Measurements from ENCODE around the gene ACSS1.

The ACSS1 gene

GRCh38 chr20:25078662-25079061 lies 20.7 kb upstream of the ACSS1 start:
- DNase-seq (ENCODE audit: low spot score), result no peak

GRCh38 chr20:25077610-25078169 lies 19.8 kb upstream of the ACSS1 start:
- no peak for DNase-seq (ENCODE audit: low spot score)

- no peak for DNase-seq (ENCODE audit: low spot score)
These were observed 19.0 kb upstream of the ACSS1 start for GRCh38 chr20:25076731-25077609.

GRCh38 chr20:25076201-25076600 lies 18.3 kb upstream of the ACSS1 start:
- DNase-seq (ENCODE audit: low spot score), result no peak

- DNase-seq (ENCODE audit: low spot score), result no peak
These were observed 15.6 kb upstream of the ACSS1 start for GRCh38 chr20:25073544-25073943.

- no peak for DNase-seq (ENCODE audit: low spot score)
These were observed 14.4 kb upstream of the ACSS1 start for GRCh38 chr20:25072226-25072811.

- no peak for DNase-seq (ENCODE audit: low spot score)
These were observed 13.8 kb upstream of the ACSS1 start for GRCh38 chr20:25071734-25072133.

- DNase-seq (ENCODE audit: low spot score), result no peak
These were observed 13.0 kb upstream of the ACSS1 start for GRCh38 chr20:25070821-25071473.

GRCh38 chr20:25067102-25067987 lies 9.4 kb upstream of the ACSS1 start:
- DNase-seq (ENCODE audit: low spot score), result no peak

- no peak for DNase-seq (ENCODE audit: low spot score)
These were observed 8.4 kb upstream of the ACSS1 start for GRCh38 chr20:25066386-25066785.

GRCh38 chr20:25065625-25066338 lies 7.8 kb upstream of the ACSS1 start:
- DNase-seq (ENCODE audit: low spot score), result peak; percentile 76

GRCh38 chr20:25065072-25065624 lies 7.2 kb upstream of the ACSS1 start:
- no peak for DNase-seq (ENCODE audit: low spot score)

- DNase-seq (ENCODE audit: low spot score), result no peak
These were observed 6.7 kb upstream of the ACSS1 start for GRCh38 chr20:25064561-25065071.

- no peak for DNase-seq (ENCODE audit: low spot score)
These were observed 6.0 kb upstream of the ACSS1 start for GRCh38 chr20:25063981-25064380.

GRCh38 chr20:25063546-25063945 lies 5.6 kb upstream of the ACSS1 start:
- DNase-seq (ENCODE audit: low spot score), result no peak

GRCh38 chr20:25062841-25063240 lies 4.9 kb upstream of the ACSS1 start:
- no peak for DNase-seq (ENCODE audit: low spot score)

- no peak for DNase-seq (ENCODE audit: low spot score)
These were observed 4.0 kb upstream of the ACSS1 start for GRCh38 chr20:25061821-25062530.

- DNase-seq (ENCODE audit: low spot score), result no peak
These were observed 3.3 kb upstream of the ACSS1 start for GRCh38 chr20:25061103-25061799.

GRCh38 chr20:25059866-25060465 lies 2.0 kb upstream of the ACSS1 start:
- no peak for DNase-seq (ENCODE audit: low spot score)
